Glomerular endothelial cell (primary cell): ENCODE results near the gene SPANXN1. TPM values are rescaled to one million over a fixed set of nuclear protein-coding genes. Genes with fewer than 3 reads are reported as not detected.
"Not testable (repeated sequence)": the region's sequence is repeated elsewhere in the genome, so short reads cannot be mapped to it uniquely, and the experiment has no call there.

ENCODE experiments used
- DNase-seq: peaks from one replicate; pipeline ENCODE4 v3.0.0-alpha.2; 2011; ENCODE audit warnings: low read depth, low spot score; ENCODE audit errors: extremely low read depth
- total RNA-seq: library from RNA; depleted of rRNA; stranded (reverse); fragments of >200 nt; gene quantifications from 2 replicates; pipeline ENCODE4 v1.2.3, GENCODE V29; 2015

The SPANXN1 gene
- total RNA-seq: not detected in 2 replicates

- DNase-seq: not testable (repeated sequence)
Observed at GRCh38 chrX:145247203-145247602, at the start of gene SPANXN1. Gene SPANXN1 (plus strand): TSS chrX:145247503. CDS start chrX:145247587, 84 bp downstream.

- no peak for DNase-seq
Observed at GRCh38 chrX:145199078-145199477, 48.2 kb upstream of the SPANXN1 start.

GRCh38 chrX:145213504-145213903 is 33.8 kb upstream of the SPANXN1 start:
- DNase-seq: no peak

- DNase-seq: no peak
Observed at GRCh38 chrX:145292218-145292617, 44.9 kb downstream of the SPANXN1 start.
